Germinal center (tissue), 1 donor: ENCODE data around the gene CITED4.
A peak's percentile ranks its signal among the peaks of the same experiment; 100 is the strongest.

Source experiments
- DNase-seq: peaks from one replicate; pipeline ENCODE4 v3.0.0; 2012; ENCODE audit warnings: mixed read lengths, low spot score

CITED4 gene

DNA sequence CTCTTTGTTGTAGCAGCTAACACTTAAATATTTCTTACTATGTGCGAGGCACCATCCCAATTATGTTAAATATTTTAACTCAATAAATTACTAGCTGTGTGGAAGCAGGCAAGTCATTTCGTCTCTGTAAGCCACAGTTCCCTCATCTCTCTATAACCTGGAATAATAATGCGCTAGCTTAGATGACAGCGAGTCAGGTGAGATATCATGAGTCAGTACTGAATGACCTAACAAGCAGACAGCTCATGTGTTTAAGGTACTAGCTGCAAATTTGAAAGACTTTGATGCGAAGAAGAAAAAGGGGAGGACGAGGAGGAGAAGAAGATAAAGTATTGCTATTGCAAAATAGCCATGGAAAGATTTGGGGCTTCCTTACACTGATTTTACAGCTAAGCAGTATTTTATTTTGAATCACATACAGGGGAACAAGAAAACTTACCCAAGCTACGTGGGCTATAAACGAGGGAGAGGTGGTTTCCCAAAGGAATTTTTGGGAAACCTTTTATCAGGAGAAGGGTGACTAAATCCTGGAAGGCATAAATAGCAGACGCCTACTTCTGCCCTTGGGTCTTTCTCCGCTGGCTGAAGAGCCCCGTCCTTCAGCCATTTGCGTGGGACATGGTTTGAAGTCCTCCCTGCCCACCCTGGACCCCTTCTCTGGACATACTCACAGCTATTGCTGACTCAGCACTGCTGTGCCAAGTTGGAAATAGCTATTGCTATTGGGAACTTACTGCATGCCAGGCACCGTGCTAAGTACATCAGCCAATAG, 8.9 kb downstream of the CITED4 start:
- no peak for DNase-seq

DNA sequence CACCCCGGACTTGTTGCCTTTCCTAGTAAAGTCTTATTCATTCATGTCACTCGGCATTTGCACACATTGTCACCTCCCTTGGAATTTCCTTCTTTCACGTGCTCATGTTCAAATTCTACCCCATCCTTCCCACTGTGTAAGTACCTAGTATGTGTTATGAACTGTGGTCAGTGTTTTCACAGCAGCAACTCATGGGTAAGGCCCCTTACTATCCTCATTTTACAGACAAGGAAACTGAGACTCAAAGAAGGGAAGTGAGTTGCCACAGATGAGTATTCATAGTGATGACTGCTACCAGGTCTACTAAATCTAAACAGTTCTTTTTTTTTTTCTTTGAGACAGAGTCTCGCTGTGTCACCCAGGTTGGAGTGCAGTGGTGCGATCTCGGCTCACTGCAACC, 10.5 kb downstream of the CITED4 start:
- DNase-seq: no peak

DNA sequence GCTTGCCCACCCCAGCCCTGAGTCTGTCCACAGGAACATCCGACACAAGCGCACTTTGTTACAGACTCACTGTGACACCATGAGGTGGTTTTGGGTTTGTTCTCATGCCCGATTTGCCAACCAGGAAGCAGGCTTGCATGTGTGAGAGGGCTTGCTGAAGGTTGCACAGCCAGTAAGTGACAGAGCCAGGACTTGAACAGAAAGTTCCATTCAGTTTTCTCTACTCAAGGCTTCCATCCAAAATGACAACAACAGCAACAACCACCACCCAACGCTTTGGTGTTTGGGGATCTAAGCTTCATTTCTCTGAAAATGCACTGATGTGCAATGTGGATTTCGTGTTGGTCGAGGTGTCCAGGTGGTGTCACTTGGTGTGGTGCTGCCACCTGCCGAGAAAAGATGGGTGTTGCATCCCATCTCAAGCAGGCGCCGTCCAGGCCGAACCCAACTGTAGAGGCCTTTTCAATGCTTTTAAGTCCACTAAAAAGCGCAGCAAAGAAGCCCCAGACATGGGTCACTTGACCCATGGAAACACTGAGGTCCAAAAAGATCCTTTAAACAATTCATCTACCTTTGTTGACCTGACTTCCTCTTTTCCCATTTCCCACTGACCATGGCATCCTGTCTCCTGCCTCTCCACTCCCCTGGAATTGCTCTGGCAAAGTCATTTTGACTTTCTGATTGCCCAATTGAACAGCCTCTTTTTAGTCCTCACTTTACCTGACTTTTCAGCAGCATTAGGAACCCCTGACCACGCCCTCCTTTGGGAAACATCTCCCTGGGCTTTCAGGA, 12.2 kb downstream of the CITED4 start:
- peak; percentile 81 for DNase-seq

DNA sequence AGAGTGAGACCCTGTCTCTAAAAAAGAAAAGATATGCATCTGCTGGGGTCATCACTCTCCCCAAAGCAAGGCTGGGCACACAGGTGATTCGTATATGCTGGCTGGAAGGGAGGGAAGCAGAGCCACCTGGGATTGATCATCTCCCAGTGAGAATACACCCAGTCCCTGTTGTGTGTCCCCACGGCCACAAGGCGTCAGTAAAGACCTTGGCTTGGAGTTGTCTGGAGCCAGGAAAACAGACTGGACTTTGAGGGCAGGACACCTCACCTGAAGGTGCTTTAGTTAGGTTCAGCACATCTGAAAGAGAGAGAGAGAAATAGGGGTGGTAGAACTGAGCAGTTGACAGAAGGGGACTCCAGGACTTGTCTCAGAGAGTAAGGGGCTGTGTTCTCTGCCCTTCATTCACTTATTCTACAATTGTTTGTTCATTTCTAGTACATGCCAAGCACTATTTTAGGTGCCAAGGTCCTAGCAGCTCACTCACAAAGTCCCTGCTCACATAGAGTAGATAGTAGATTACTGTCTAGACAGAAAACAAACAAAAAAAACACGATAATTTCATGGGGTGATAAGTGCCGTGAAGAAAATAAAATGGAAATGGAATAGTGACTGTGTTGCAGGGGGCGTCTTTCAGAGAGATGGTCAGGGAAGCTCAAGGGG, 13.5 kb downstream of the CITED4 start:
- no peak for DNase-seq

DNA sequence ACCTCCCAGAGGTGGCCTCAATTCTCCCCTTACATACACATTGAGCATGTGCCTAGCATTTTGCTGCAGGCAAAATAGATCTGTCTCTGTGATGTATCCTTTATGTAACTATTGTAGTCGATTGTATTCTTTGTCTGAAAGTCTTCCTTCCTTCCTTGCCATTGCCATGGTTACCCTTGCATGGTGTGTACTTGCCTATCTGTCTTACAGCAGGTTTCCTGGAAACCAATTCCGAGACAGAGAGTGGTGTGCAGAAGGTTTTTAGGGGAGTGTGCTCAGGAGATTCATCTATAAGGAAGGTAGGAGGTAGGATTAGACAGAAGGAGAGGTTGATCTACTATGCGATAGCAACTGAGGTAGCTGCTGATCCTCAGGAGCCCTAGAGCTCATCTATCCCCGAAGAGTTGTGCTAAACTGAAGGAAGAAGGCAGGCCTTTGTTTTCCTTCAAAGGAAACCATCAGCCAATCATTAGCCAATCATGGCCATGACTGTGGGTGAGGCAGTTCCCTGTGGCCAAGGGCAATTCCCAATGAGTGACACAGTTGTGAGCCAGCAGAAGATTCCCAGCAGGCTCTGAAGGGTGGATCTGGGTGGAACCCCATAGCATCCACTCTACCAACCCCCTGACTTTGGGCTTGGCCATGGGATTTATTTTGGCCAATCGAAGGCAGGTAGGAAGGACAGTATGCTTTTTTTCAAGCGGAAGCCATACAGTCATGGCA, 15.0 kb downstream of the CITED4 start:
- DNase-seq: no peak

DNA sequence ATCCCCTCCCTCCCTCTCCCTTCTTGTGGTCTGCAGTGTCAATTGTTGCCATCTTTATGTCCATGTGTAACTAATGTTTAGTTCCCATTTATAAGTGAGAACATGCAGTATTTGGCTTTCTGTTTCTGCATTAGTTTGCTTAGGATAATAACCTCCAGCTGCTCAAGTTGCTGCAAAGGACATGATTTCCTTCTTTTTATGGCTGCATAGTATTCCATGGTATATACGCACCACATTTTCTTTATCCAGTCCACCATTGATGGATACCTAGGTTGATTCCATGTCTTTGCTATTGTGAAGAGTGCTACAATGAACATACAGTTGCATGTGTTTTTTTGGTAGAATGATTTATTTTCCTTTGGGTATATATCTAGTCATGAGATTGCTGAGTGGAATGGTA, 16.3 kb downstream of the CITED4 start:
- DNase-seq: no peak

DNA sequence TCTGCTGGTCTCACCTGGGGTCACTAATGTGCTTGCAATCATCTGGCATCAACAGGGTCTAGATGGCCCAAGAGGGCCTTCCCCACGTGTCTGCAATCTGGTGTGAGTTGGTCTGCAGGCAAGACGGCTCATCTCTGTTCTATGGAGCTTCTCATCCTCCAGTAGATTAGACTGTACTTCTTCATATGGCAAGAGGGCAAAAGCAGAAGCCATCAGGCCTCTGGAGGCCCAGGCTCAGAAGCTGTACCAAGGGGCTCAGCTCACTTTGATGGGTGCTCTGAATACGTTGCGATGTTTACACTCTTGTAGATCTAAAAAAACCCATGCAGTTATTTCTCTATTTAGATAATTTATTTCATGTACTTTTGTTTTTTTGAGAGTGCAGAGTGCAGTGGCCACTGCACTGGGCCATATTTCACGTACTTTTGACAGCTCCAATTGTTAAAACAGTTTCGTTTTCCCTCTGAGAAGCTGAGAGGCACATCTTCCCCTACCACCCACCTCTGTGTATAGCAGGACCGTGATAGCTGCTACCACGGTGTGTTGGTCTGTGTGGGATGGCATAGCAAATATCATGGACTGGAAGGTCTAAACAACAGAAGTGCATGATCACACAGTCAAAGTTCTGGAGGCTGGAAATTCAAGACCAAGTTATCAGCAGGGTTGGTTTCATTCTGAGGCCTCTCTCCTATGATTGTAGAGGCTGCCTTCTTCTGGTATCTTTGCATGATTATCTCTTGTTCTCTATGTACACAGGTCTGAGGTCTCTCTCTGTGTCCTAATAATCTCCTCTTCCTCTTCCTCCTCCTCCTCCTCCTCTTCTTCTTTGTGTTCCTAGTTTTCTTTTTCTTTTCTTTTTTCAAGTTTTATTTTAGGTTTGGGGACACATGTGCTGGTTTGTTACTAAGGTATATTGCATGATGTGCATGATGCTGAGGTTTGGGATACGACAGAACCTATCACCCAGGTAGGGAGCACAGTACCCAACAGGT, 17.0 kb downstream of the CITED4 start:
- DNase-seq: no peak

DNA sequence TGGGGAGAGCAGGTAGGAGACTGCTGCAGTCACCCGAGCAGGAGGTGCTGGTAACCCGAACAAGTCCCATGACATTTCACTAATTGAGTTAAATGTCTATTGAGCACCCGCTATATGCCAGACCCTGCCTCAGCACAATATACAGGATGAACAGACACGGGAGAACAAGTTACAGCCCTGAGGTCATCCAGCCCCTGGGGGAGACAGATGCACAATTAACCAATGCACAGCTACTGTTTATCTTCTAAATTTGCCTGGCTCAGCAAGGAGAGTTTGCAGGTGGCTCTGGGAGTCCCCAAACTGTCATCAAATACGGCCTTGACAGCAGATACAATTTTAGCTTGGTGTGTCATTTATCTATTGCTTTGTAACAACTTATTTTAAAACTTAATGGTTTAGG, 18.1 kb downstream of the CITED4 start:
- no peak for DNase-seq

DNA sequence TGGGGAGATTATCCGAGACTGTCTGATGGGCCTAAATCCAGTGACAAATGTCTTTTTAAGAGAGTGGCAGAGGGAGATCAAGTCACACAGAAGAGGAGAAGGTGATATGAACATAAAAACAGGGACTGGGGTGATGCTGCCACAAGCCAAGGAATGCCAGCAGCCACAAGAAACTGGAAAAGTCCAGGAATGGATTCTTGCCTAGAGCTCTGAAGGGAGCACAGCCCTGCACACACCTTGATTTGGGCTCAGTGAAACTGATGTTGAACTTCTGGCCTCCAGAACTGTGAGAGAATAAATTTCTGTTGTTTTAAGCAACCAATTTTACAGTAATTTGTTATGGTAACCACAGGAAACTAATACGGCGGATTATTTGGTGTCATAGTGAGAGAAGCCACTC, 19.5 kb downstream of the CITED4 start:
- DNase-seq: no peak

DNA sequence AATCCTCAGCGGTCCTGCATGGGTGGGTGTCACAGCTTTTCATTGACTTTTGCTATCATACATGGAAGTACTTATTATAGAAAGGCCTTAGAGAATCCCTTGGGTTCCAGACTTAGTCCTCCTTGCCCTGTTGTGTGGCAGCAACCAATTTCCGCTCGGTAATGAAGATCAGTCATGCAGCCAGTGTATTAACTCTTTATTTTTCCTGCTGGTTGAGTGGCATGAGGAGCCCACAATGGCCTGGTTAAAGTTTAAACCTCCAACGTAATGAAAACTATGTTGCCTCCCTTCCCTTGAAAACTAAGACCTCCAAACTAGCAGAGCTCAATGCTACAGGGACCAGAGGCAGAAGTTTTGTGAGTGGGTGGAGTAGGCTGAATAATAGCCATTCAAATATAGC, 20.0 kb downstream of the CITED4 start:
- no peak for DNase-seq

DNA sequence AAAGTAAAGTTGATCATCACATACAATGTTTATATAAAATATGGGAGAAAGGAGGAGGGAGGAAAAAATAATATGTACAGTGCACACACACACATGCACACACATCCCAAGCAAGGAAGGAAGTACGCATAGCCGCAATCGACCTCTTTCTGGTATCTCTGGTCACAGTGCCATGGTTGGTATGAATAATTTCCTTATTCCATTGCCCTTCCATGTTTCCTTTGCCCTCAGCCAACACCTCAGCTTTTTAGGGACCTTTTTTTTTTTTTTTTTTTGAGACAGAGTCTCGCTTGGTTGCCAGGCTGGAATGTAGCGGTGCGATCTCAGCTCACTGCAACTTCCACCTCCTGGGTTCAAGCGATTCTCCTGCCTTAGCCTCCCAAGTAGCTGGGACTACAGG, 20.6 kb downstream of the CITED4 start:
- no peak for DNase-seq

DNA sequence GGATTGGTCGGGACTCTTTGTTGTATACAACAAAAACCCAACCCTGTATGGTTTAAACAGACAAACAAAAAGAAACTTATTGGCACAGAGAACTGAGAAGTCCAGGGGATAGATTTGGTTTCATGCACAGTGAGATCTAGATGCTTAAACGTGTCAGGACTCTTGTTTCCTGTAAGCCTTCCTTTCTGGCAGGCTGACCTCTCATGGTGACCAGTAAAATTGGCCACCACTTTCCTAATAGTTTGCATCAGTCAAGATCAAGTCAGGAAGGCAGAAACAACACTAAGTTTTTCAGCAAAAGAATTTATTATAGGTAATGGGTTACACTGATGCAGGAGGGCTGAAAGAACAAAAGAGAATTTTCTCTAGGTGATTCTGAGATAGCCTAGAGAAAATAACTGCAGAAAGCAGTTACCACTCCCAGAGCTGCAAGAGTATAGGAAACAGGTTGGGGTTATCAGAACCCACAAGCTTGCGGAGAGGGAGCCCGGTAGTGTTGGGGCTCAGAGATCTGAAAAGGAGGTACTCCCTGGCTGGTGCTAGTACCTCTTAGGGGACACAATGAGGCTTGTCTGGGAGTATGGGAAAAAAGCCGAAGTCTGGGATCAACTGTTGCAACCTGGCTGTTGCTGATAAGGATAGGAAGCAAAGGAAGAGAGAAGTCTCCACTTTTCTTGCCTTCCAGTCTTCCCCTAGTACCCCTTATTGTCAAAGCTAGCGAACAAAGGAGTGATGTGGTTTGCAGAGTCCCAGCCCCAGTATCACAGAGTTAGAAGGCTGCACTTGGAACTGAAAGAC, 21.4 kb downstream of the CITED4 start:
- DNase-seq: no peak

DNA sequence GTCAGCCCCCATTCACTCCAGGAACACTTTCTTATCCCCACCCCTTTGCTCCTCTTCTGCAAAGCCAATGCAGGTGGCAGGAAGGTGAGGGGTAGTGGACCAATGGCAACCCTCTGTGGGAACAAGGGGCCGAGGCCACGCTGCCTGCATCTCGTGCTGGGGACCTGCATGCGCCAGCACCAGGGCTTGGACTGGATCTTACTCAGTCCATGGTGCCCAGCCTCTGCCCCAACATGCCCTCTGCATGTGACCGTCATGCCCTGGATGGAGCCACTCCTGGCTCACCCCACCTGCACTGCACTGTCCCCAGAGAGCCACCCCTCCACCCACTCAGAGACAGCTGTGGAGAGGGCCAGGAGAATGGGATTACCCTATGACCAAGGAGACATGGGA, 22.2 kb downstream of the CITED4 start:
- DNase-seq: no peak

DNA sequence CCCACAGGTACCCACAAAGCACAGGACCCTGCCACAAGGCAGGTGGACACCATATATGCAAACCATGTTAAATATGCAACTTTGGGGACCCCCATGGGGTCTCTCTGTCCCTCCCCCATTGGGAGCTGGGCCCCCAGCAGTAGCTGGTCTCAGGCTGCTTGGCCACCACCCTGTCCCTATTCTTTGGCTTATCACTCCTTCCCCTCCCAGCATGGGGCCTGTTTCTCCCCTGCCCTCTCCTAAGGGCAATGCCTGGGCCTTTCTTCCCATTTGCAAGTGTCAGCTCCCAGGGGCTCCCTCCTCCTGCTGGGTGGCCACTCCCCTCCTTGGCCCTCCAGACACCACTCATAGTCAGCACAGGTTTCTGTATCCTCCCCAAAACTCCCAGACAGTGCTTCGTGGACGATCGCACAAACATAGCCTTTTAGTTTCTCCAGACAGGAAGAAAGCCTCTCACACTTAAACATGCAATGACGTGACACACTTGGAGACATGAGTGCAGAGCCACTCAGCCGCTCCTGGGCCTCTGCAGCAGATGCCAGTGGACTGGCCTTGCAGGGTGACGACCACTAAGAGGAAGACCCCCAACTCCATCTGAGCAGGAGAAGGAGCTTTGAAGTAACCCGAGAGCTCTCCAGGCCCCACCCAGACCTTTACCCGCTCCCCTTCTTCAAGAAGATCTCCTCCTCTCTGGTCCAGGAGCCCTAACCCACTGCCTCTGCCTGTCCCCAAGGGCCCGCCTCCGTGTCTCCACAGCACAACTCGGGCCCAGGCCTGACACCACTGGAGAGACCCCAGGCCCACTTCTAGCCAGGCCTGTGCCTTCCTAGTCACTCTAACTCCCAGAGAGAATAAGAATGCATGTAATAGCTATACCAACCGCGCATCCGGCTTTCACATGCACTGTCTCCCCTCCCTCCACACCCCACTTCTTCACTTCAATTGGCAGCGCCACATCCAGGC, 22.9 kb downstream of the CITED4 start:
- DNase-seq: no peak

DNA sequence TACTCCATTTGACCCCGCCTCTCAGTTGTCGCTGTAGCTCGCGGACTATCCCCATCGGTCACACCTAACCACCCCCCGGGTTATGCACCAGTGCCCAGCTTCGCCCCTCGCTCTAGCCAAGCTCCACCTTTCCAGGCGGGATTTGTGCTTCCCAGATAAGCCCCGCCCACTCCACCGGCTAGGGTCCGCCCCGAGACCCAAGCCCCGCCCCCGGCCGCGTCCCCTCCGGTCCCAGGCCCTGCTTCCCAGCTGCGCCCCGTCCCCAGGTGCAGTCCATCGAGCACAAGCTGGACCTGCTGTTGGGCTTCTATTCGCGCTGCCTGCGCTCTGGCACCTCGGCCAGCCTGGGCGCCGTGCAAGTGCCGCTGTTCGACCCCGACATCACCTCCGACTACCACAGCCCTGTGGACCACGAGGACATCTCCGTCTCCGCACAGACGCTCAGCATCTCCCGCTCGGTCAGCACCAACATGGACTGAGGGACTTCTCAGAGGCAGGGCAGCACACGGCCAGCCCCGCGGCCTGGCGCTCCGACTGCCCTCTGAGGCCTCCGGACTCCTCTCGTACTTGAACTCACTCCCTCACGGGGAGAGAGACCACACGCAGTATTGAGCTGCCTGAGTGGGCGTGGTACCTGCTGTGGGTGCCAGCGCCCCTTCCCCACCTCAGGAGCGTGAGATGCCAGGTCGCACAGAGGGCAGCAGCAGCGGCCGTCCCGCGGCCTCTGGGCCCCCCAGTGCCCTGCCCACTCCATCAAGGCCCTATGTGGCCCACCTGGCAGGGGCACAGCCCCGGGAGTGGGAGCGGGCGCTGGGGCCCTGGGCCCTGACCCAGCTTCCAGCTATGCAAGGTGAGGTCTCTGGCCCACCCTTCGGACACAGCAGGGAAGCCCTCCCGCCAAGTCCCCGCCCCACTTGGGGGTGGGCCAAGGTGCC, 23.9 kb downstream of the CITED4 start:
- no peak for DNase-seq

DNA sequence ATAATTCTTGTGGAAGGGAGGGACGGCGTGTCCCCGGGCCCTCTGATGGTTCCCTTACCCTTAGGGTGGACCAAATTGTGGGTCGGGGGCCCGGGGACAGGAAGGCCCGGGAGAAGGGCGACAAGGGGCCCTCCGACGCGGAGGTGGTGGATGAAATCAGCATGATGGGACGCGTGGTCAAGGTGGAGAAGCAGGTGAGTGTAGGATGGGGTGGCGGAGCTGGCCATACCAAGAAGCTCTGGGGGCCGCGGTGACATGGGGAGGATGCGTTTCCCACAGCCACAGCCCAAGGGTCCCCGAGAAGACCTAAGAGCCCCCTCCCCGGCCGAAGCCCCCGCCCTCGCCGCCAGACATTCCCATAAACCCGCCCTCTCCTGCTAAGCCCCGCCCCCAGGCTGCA, 24.6 kb downstream of the CITED4 start:
- no peak for DNase-seq

DNA sequence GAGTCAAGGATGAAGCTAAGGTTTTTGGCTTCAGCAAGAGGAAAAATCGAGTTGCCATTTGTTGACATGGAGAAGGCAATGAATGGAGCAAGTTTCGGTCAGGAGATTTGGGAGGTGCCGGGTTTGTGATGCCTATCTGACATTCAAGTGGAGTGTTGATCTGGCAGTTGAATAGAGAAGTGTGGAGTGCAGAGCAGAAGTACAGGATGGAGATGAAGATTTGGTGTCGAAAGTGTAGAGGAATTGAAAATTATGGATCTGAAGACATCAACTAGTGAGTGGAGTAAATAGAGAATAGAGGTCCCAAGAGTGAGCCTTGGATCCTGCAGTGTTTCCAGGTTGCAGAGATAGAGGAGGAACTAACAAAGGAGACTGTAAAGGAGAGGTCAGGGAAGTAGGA, 25.9 kb downstream of the CITED4 start:
- DNase-seq: no peak

DNA sequence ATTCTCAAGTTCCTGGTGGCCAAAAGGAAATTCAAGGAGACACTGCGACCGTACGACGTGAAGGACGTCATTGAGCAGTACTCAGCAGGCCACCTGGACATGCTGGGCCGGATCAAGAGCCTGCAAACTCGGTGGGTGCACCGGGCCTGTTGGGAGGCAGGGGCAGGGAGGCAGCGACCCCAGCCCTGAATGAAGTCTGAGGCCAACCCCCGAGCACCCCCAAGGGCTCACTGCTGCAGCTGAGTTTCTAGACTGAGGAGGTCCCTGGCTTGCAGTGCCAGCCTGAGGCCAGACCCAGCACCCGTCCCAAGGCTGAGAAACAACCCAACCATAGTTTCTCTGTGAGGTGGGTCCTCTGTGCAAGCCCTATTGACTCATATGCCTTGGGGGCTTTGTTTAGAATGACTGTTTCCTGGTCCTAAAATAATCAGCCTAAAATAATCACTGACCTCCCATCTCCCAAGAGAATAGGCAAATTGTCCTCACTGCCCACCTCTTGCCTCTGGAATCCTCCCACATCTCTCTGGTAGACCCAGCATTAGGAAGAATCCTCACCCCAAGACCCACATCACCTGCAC, 27.1 kb downstream of the CITED4 start:
- DNase-seq: no peak
